Nephron (organoid): ENCODE data around the gene KAT6B.

ENCODE experiments used
- H3K27ac Mint-ChIP-seq, 3 experiments: 2 replicates each; pipeline ENCODE4 v1.8.0; 2020; ENCODE audit warnings: mixed read lengths in 3 of 3, mild to moderate bottlenecking in 2 of 3, moderate library complexity in 1 of 3
- H3K27me3 Mint-ChIP-seq: 2 replicates; pipeline ENCODE4 v1.8.0; 2021; ENCODE audit warnings: low read depth, mild to moderate bottlenecking, moderate library complexity, mixed read lengths
- H3K36me3 Mint-ChIP-seq: 2 replicates; pipeline ENCODE4 v1.8.0; 2020; ENCODE audit warnings: low read depth, mixed read lengths
- H3K4me1 Mint-ChIP-seq: 2 replicates; pipeline ENCODE4 v1.8.0; 2020; ENCODE audit warnings: mixed read lengths
- H3K4me3 Mint-ChIP-seq, 3 experiments: 2 replicates each; pipeline ENCODE4 v1.8.0; 2020; ENCODE audit warnings: mild to moderate bottlenecking in 3 of 3, mixed read lengths in 3 of 3, moderate library complexity in 2 of 3
- H3K9me3 Mint-ChIP-seq: 2 replicates; pipeline ENCODE4 v1.8.0; 2020; ENCODE audit warnings: mixed read lengths
- CTCF ChIP-seq, 3 experiments: fragments of 200-600 bp; sonication (generic); IDR thresholded peaks; one replicate each; pipeline ENCODE4 v1.5.0; 2021; ENCODE audit warnings: antibody characterized with exemption in 3 of 3; ENCODE audit not compliant: unreplicated experiment in 3 of 3

Gene KAT6B

DNA sequence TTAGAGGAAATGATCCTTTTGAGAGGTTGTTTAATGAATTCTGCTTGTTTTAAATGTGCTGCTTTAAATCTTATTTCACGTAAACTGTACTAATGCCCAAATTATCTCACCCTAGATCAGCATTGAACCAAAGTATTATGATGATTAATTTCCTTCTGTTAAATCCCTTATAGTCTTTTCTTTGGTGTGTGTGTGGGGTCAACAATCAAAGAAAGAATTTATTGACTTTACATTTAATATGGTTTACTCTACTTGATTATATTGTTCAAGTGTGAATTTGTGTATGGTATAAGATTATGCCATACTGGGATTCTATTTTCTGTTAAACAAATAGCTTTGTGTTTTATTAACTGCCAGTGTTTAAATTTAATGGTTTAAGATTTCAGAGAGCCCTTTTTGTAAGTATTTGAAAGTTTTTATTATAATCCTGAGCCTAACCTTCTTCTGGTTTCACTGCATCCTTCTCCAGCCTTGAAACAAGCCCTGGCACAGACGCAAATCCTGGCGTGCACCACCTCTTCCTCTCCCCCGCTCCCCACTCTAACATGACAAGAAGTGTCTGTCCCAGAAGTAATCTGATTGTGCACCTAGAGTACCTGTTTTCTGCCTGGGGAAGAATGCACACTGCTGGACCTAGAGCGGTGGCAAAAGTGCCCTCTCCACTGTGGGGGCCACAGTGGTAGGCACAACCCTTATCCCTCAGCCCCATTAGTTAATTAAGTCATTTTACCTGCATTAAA, 70.6 kb downstream of the KAT6B start:
- H3K4me1 Mint-ChIP-seq, result peaks cover 30% of the 10 kb centered on the region
- TF ChIP-seq CTCF (IDR thresholded peaks at IDR 0.05; ENCODE audit: unreplicated experiment in 3 of 3), result no peak
- H3K36me3 Mint-ChIP-seq, result peaks cover 3% of the 10 kb centered on the region
- no peaks in the 10 kb centered on the region for H3K27me3 Mint-ChIP-seq
- no peaks in the 10 kb centered on the region for H3K9me3 Mint-ChIP-seq
- no peak overlapping the region for H3K27ac Mint-ChIP-seq
- no peak overlapping the region for H3K4me3 Mint-ChIP-seq

DNA sequence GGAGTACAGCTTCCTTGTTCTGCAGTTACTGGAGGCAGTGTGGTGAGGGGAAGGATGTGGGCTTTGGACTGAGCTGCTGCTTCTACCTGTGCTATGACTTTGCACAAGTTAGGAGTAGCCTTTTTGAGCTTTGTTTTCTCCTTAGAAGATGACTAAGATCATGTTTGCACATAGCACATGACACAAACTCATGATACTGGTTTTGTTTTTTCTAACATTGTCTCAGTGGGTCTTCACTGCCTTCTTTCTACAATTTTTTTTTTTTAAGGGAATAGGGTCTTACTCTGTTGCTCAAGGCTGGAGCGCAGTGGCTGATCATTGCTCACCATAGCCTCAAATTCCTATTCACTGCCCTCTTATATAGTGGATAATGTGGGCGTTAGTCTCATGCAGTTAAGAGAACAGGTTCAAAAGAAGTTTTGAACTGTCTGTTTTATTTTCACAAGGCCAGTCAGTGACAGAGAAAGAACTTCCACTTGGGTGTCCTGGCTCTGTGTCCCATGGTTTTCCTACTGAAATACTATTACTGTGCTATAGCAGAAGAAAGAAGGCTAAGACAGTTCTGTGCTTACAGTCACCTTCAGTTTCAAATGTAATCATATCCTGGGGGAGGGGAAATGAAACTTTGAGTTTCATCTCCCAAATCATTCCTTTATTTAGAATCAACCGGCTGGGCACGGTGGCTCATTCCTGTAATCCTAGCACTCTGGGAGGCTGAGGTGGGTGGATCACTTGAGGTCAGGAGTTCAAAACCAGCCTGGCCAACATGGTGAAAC, 72.0 kb downstream of the KAT6B start:
- H3K27me3 Mint-ChIP-seq, result no peaks in the 10 kb centered on the region
- H3K36me3 Mint-ChIP-seq, result peaks cover 3% of the 10 kb centered on the region
- no peak for TF ChIP-seq CTCF (IDR thresholded peaks at IDR 0.05; ENCODE audit: unreplicated experiment in 3 of 3)
- H3K9me3 Mint-ChIP-seq, result no peaks in the 10 kb centered on the region
- no peak overlapping the region for H3K27ac Mint-ChIP-seq
- H3K4me1 Mint-ChIP-seq, result peaks cover 39% of the 10 kb centered on the region
- H3K4me3 Mint-ChIP-seq, result no peak overlapping the region

DNA sequence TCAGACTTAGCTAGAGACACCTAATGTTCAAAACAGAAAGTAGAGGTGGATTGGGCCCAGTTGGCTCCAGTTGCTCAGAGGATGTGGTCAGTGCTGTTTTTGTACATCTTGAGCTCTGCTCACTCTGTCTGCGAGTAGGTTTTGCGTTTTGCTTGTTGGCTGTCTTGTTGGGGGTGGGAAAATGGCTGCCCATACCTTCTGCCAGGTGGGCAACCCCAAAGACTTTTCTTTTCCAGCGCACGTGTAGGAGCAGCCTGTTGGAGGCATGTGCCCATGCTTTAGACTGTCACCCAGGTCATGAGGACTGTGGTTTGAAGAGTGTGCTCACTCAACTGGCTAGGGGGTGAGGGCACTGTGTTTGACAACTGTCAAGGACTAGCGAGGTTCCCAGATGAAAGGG, 73.9 kb downstream of the KAT6B start:
- Mint-ChIP-seq H3K9me3 (no peaks in the 10 kb centered on the region), H3K4me3 (no peak overlapping the region), H3K4me1 (peaks cover 47% of the 10 kb centered on the region), H3K36me3 (peaks cover 3% of the 10 kb centered on the region), H3K27ac (no peak overlapping the region), H3K27me3 (no peaks in the 10 kb centered on the region)
- no peak for TF ChIP-seq CTCF (IDR thresholded peaks at IDR 0.05; ENCODE audit: unreplicated experiment in 3 of 3)

DNA sequence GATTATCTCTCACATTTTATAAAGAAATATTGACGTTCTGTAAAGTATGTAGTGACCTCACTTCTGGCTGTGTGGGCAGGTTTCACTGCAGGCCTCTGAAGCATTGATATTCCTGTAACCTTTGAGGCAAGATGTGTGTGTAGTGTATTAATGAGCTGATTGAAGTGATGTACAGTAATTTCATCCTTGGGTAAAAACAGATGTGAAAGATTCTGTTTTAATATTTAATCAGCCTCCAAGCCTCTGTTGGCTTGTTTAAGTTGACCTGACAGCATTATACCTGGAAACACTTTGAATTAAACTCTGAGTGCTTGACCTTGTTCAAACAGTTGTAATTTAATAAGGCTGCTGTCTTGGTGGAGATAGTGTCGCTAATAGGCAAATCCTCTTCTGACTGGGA, 74.9 kb downstream of the KAT6B start:
- Mint-ChIP-seq H3K4me1 (peaks cover 55% of the 10 kb centered on the region), H3K9me3 (no peaks in the 10 kb centered on the region), H3K27me3 (no peaks in the 10 kb centered on the region), H3K27ac (peak overlapping the region in 2 of 3 experiments; percentile 1 to 35), H3K4me3 (no peak overlapping the region), H3K36me3 (peaks cover 3% of the 10 kb centered on the region)
- TF ChIP-seq CTCF (IDR thresholded peaks at IDR 0.05; ENCODE audit: unreplicated experiment in 3 of 3), result no peak

- no peaks in the 10 kb centered on the region for H3K9me3 Mint-ChIP-seq
- H3K36me3 Mint-ChIP-seq, result peaks cover 3% of the 10 kb centered on the region
- TF ChIP-seq CTCF (IDR thresholded peaks at IDR 0.05; ENCODE audit: unreplicated experiment in 3 of 3), result no peak
- H3K27ac Mint-ChIP-seq, result peak overlapping the region; percentile 8 to 35 (median 24)
- H3K27me3 Mint-ChIP-seq, result no peaks in the 10 kb centered on the region
- H3K4me3 Mint-ChIP-seq, result no peak overlapping the region
- H3K4me1 Mint-ChIP-seq, result peaks cover 56% of the 10 kb centered on the region
These were observed 75.6 kb downstream of the KAT6B start for GRCh38 chr10:74901867-74902450.
